SK-N-MC (cell line): ENCODE measurements around the gene CHSY1.

Experiments used
- EZH2 ChIP-seq: fragments of 200-600 bp; sonication (generic); IDR thresholded peaks from one replicate; pipeline ENCODE4 v1.6.1; 2017; ENCODE audit warnings: antibody characterized with exemption
- POLR2AphosphoS5 ChIP-seq: IDR thresholded peaks from 2 replicates; pipeline ENCODE4 v1.6.1; 2012; ENCODE audit warnings: mild to moderate bottlenecking, low read depth, low read length, borderline replicate concordance

- no peak for TF ChIP-seq POLR2AphosphoS5
- no peak for TF ChIP-seq EZH2
Measured at GRCh38 chr15:101133181-101133460, 118.7 kb downstream of the CHSY1 start.
